ENCODE data around the gene ADARB2.

ADARB2 gene

DNA sequence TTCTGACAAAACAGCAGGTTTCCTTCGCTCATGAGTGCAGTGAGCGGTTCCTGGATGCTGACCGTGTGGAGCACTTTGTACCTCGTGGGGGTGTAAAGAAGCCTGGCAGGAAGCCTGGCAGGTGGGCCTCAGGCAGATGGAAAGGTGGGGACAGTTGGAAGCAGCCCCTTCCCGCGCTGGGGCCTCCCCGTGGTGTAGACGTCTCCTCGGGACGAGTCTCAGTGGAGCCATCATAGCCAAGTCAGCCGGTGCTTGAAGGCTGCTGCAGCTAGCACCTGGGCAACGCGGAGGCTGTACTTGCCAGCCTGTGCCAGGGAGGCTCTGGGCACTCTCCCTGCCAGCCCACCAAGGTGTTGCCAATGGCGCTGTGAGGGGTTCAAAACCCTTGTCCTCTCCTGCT is 526.7 kb downstream of the ADARB2 start:
- no peak for DNase-seq (ENCODE audit: low read depth in 2 of 2)

DNA sequence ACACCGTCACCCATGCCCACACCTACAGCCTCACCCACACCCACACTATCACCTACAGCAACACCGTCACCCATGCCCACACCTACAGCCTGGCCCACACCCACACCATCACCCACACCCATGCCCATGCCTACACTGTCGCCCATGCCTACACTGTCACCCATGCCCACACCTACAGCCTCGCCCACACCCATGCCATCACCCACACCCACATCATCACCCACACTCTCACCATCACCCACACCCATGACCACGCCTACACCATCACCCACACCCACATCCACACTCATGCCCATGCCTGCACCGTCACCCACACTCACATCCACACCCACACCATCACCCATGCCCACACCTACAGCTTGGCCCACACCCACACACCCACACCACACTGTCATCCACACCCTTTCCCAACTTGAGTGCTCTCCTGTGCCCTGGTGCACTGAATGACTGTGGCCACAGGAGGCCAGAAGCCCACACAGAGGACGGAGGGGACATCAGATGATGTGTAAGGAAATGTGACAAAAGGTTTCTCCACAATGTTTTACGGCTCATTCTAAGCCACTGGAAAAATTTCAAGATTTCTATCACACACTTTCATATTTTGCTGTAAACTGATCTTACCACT is 527.9 kb downstream of the ADARB2 start:
- no peak for DNase-seq (ENCODE audit: low read depth in 2 of 2)

DNA sequence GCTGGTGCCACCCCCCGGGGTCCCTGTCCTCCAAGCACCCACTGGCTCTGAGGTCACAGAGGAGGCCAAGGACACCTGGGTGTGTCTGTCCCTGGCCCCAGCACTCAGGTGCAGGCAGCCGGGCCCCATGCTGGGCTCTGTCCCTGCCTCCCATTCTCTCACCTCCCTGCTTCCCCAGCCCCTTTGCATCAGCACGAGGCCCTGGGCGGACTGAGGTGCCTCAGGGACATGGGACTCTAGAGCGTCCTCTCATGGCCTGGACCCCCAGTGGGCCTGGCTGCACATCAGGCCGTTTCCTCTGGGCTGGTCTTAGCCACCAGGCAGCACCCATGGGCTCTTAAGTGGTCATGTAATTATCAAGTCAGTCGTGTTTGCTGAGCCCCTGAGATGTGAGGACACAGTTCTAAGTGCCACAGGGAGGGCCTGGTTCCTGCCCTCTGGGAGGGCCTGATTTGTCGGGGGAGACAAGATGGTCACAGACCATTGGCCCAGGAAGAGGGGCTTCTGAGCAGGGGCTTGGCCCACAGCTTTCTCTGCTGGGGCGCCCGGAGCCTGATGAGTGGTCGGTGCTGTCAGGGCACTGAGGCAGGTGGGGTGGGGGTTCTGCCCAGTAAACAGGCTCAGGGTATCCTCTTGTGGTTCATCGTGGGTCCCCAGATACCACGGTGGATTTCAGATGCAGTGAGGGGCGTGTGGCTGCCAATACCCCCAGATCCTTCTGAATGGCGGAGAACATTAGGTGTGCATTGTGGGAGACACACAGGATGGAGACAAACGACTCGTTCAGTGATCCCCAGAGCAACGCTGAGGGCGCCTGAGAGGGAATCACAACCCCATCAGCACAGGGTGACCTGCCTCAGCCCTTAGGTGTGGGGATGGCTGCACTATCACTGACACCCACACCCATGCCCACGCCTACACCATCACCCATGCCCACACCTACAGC is 528.7 kb downstream of the ADARB2 start:
- DNase-seq (ENCODE audit: low read depth in 2 of 2) = no peak

DNA sequence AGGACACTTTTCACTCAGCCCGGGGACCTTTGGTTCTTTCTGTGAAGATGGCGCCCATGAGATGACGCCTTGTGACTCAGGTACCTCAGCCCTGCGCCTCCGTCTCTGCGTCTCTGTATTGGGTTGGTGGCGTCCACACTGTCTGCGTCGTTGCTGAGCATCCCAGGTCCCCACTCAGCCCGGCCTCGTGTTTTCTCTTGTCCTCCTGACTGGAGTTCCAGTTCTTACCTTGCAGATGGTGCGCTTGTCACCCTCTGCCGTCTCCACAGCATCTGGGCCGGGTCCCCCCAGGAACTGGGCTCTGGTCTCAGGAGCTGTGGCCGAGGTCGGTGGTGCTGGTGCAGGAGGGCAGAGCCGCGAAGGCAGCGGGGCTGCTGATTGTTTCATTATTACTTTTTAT is 530.7 kb downstream of the ADARB2 start:
- DNase-seq (ENCODE audit: low read depth in 2 of 2) = no peak

DNA sequence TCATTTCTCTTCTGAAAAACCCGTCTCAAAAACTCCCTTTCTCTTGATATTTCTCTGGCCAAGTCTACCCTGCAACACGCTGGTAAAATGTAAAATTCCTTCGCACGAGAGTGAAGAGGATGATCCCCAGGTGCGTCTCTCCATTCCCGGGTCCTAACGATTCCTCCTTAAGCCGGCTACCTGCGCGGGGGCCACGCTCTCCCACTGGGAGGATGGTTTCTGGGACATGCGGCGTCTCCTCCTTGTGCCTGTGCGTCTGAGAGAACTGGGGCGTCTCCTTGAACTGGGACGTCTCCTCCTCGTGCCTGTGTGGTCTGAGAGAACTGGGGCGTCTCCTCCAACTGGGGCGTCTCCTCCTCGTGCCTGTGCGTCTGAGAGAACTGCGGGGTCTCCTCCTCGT is 531.2 kb downstream of the ADARB2 start:
- DNase-seq (ENCODE audit: low read depth in 2 of 2) = no peak

DNA sequence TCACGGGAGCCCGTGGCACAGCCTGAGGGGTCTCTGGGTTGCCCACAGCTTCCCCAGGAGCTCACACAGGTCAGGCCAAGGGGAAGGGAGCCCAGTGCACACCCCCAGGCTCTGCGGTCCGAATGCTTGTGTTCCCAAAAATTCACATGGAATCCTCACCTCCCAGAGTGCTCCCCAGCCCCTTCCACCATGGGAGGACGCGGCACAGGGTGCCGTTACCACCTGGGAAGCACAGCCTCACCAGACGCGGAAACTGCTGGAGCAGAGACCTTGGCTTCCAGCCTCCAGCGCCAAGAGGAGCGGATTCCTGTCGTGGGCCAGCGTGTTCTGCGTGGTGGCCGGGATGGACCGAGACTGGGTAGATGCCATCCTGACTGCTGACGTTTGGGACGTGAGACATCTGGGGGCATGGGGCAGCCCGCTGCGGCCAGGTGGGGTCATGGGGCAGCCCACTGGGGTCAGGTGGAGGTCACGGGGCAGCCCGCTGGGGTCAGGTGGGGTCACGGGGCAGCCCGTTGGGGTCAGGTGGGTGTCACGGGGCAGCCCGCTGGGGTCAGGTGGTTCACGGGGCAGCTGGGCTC is 531.8 kb downstream of the ADARB2 start:
- no peak for DNase-seq (ENCODE audit: low read depth in 2 of 2)

DNA sequence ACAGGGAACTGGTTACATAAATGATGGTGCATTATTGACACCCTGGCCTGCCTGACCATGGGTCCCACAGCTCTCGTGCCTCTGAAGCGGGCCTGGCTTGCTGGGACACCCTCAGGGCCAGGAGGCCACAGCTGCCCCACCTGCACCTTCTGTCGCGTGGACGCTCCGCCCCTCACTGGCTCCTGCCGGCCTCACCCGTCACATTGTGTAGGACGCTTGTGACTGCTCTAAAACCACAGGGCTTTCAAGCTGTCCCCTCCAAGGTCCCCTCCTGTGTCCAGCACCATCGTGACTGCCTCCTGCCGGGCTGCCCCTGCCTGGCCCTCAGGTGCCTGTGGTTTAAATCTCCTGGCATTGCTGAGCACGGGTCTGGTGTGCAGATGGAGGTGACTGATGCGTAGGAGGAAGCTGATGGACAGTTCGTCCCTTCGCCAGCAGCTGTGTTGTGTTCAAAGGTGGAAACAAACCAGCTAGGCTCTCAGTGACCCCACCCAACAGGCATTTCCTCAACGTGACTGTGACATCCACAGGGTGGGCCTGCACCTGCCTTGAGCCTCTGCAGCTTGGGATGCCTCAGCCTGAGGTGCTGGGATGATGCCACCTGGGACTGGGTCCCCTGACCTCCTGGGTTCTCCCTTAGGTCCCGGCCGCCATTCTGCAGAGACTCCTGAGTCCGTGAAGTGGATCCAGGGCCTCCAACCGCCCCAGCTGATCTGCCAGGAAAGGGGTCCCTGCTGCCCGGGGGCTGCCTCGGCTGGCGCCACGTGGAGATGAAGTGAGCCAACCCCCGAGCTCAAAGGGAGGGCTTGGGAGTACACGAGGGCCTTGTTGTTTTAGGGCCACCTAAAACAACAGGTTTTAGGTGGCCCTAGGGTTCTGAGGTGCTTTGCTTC is 532.6 kb downstream of the ADARB2 start:
- no peak for DNase-seq (ENCODE audit: low read depth in 2 of 2)

DNA sequence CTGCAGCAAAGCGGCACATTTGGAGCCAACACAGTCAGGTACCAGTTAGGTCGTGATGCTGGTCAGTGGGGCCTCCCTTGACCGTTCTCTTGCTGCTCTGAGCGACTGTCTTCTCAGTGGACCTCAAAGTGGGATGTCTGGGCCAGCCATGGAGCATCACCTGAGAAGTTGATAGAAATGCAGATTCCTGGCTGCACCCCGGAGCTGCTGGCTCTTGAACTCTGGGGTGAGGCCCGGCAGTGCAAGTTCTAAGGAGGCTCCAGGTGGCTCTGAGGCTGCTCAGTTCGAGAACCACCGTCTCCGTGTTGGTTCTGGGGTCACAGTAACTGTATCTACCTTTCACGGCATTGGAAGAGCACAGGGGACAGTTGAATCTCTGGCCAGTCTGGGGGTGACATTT is 533.6 kb downstream of the ADARB2 start:
- DNase-seq (ENCODE audit: low read depth in 2 of 2) = no peak

DNA sequence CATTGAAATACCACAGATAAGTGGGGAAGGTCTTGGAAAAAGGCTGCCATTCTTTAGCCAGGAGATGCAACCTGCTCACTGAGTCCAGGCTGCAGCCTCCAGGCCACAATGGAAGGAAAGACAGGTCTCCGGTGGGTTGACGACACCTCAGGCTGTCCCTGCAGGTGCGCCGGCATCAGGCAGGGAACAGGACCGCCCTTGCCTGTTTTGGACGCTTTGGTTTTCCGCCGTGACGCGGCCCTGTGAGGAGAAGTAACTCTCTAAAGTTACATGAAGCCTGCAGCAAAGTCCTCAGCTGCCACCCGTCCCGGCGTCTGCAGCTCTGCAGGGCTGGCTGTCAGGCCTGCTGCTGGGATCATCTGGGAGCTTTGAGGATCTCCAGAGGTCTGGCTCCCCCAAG is 534.1 kb downstream of the ADARB2 start:
- DNase-seq (ENCODE audit: low read depth in 2 of 2) = no peak

DNA sequence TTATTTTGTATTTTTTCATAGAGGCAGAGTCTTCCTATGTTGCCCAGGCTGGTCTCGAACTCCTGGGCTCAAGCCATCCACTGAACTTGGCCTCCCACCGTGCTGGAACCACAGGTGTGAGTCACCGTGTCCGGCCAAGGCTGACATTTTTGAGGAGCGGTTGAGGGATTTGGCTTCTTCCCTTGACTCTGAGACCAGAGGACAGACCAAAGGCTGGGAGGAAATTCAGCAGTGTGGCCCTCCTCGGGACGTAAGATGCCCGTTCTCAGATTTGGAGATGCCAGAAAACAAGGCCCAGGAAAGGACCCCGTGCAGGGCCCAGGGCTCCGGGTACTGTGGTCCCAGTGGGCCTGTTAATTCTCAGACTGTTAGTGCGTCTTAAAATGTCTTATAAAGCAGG is 535.0 kb downstream of the ADARB2 start:
- no peak for DNase-seq (ENCODE audit: low read depth in 2 of 2)

DNA sequence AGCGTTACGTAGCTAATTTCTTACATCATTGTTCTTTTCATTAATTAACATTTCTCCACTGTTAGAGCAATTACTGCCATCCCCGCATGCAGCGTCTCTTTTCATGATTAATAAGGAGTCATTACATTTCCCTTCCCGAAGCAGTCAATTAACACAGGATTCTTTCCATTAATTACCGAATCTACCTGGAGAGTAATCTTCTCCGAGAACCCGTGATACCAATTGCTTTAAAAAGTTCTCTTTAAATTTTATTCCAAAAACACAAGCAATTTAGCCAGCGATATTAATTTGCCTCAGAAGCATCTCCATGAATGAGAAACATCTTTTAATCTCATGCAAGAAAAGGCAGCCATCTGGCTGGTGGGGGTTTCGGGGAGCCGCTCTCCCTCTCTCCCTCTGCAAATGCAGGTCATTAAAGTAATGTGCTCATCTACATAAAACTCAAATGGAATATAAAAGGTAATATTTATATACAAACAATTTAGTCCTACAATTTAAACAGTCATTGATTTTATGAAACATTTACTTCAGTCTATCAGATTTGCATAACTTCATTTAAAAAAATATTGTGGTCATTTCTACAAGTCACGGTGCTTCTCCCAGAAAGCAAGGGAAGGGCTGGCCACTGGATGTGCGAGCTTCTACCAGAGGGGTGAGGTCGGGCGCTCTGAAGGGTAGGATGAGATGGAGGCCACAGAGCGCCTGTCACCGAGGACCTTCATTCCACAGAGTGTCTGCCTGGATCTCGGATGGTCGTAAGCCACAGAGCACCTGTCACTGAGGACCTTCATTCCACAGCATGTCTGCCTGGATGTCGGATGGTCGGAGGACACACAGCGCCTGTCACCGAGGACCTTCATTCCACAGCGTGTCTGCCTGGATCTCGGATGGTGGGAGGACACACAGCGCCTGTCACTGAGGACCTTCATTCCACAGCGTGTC is 536.2 kb downstream of the ADARB2 start:
- DNase-seq (ENCODE audit: low read depth in 2 of 2) = no peak

DNA sequence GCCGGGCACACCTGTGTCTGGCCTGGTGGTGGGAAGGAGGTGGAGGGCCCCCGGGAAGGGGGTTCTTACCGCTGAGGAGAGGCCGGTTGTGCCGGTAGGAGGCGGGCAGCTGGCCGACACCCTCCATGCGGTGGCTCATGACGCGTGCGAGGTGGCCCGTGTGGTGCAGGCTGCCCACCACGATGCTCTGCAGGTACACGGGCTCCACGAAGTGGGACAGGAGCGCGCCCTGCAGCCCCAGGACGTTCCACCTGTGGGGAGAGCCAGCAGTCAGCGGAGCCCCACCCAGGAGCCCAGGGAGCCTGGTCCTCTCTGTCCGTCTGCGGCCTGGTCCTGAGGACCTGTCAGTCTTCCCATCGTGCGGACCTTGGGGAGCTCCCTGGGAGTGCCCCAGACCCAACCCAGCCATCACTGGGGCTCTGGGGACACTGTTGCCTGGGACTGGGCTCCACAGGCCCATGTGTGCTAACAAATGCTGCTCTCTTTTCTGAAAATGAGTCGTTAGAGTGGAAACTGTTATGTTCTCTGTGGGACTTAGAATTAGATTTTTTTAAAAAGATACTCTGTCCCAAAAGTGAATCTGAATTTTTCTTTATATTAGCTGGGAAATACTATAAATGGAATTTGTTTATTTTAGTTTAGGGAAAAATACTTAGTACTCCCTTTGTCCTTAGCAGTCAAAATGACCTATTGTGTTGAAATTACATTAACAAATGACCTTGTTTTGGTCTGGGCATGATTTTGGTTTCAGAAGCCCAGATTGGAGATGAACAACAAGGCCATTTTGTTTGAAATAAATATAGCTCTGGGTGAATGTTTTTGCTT is 537.2 kb downstream of the ADARB2 start:
- no peak for DNase-seq (ENCODE audit: low read depth in 2 of 2)

DNA sequence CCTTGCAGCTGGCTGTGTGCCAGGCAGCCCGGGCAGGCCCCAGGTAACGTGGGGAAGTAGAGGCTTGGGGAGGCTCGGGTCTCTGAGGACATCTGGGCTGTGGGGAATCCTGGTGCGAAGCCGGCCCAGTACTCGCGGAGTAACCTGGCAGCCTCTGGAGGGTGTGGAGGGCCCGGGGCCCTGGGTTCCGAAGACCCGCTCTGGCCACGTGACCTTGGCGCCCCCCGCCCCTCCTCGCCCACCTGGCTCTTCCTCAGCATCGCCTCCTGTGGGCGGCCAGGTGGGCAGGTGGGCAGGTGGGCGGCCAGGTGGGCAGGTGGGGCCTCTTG is 538.0 kb downstream of the ADARB2 start:
- no peak for DNase-seq (ENCODE audit: low read depth in 2 of 2)

DNA sequence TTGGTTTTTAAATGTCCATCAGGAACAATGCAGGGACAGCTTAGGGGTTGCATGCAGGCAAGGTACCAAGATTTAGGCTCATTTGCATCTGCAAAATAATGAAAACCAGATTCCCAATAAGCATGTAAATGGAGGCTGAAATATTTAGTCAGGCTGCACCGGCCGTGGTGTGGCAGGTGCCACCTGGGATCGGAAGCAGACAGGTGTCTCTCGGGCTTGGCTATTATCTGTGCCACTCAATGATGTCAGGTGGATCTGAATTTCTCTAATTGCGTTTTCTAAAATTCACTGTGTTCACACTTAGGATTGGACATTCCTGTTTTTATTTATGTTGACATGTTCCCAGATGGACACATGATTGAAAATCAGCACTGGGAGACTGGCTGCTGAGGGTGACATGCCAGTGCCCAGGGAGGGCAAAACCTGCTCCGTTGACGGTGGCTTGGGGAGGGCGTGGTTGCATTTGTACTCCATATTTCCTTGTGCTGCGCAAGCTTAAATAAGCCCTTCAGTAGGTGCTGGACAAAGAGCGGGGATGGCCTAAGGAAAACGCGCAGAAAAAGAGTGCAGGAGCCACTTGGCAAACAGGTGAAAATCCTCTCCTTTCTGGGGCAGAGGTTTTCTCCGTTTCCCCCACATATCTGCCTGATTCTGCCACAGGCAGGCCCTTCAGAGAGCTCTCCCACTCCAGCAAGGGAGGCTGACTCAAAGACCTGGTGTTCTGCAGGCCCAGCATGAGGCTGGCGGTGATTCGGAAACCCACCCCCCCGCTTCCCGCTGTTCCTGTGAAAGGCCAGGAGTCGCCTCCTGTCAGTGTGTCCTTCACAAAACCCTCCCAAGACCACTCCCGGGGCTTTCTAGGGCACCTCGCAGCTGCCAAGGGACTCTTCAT is 538.6 kb downstream of the ADARB2 start:
- no peak for DNase-seq (ENCODE audit: low read depth in 2 of 2)

DNA sequence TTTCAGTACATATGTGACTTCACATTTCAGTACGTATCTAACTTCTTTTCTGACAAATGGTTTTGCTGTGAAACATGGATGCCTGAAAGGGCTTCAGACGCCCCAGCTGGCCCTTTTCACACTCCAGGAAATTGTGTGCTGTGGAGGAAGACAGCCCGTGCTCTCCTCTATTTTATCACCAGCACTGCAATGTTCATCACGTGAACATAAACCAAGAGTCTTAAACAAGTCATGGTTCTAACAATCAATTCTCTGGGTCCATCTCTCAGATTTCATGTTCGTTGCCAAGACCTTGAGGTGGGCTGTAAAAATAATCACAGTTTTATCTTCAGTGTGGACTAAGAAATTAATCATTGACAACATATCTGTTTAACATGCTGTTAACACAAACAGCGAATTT is 539.9 kb downstream of the ADARB2 start:
- no peak for DNase-seq (ENCODE audit: low read depth in 2 of 2)

DNA sequence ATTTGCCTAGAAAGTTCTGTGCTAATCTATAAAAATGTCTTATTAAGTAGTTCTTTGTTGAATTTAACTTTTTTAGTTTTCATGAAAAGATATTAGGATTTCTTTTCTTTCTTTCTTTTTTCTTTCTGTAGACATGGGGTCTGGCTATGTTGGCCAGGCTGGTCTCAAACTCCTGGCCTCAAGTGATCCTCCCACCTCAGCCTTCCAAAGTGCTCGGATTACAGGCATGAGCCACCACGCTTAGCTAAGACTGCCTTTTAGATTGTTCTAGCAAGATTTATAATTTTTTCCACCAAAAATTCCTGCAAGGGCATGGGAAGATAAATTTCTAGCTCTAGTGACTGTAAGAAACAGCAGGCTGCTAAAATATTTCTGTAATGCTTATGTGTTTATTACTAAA is 540.7 kb downstream of the ADARB2 start:
- DNase-seq (ENCODE audit: low read depth in 2 of 2) = no peak

DNA sequence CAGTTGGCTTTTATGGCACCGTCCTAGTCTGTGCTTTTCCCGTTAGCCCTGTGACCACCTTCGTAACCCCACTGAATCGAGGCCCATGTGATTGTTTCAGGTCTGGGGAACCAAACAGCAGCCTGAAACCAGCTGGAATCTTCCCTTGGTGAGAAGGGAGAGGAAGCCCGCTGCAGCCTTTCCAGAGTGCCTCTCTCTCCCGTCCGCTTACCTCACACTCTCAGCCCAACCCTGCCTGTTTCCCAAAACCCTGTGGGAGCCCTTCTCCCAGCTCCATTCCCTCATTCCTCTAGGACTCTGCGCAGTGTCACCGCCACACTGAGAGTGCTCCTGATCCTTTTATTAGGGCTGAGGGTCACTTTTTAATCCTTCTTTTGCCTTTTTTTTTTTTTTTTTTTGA is 541.5 kb downstream of the ADARB2 start:
- DNase-seq (ENCODE audit: low read depth in 2 of 2) = no peak

DNA sequence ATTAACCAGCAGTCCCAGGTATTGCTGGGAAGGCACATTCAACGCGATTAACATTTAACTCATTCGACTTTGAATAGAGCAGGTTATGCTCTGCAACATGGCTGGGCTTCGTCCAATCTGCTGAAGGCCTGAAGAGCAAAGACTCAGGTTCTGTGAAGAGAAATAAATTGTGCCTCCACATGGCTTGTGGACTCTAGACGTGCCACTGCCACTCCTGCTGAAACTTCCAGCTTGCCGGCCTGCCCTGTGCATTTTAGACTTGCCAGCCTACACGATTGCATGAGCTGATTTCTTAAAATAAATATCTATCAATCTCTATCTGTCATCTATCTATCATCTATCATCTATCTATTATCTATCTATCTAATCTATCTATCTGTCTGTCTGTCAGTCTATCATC is 543.2 kb downstream of the ADARB2 start:
- DNase-seq (ENCODE audit: low read depth in 2 of 2) = no peak

DNA sequence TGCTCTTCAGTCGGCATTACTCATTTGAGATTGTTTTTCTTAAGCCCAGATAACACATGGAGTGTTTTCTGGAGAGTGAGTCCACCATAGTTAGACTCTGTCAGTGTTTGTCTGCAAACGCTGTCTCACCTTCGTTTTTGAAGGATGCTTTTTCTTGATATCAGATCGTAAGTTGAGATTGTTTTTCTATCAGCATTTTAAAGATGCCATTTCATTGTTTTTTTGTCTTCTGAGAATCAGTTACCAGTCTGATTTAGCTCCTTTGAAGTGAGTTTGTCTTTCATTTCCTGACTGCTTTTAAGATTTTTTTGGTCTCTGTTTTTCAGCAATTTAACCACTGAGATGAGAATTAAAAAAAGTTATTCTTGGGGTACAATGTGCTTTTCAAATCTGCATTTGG is 543.8 kb downstream of the ADARB2 start:
- DNase-seq (ENCODE audit: low read depth in 2 of 2) = no peak
